AG04450 (cell line): ENCODE data around the gene NDFIP2. TPM values are rescaled to one million over a fixed set of nuclear protein-coding genes. Genes with fewer than 3 reads are reported as not detected.

Source experiments
- CTCF ChIA-PET: fragments of 300-600, 350-600 bp; formaldehyde crosslinking; extraction: SDS; loops from one replicate; lab custom pipeline; 2022; ENCODE audit warnings: antibody characterized with exemption, inconsistent platforms; lab: Charles Lee
- POLR2A ChIA-PET: fragments of 350-600 bp; formaldehyde crosslinking; extraction: SDS; loops from one replicate; lab custom pipeline; 2021; ENCODE audit warnings: antibody characterized with exemption, inconsistent platforms; lab: Yijun Ruan, JAX
- DNase-seq: peaks from one replicate; pipeline ENCODE4 v3.0.0-alpha.2; 2011; ENCODE audit warnings: low read depth, low spot score
- H3K27ac ChIP-seq: one replicate; pipeline ENCODE4 v1.5.1; 2012; ENCODE audit warnings: low read depth, low read length, control low read depth
- H3K27me3 ChIP-seq: one replicate; pipeline ENCODE4 v1.6.0; 2012; ENCODE audit warnings: low read length; ENCODE audit not compliant: control insufficient read depth, insufficient read depth
- H3K4me3 ChIP-seq: 2 replicates; pipeline ENCODE4 v1.5.1; 2011; ENCODE audit warnings: mild to moderate bottlenecking, low read depth, low read length, control low read depth
- H3K9me3 ChIP-seq: 2 replicates; pipeline ENCODE4 v1.5.1; 2012; ENCODE audit warnings: low read length; ENCODE audit not compliant: control insufficient read depth, insufficient read depth
- CTCF ChIP-seq: IDR thresholded peaks from 2 replicates; pipeline ENCODE4 v1.5.1; 2011; ENCODE audit warnings: low read depth, low read length, control low read depth, inconsistent platforms
- polyA plus RNA-seq: library from polyadenylated mRNA; depleted of rRNA; stranded (reverse); fragments of >200 nt; gene quantifications from 2 replicates; pipeline ENCODE4 v1.2.3, GENCODE V29; 2011

Gene NDFIP2
- polyA plus RNA-seq, 1 experiment, result 33.0 TPM

- H3K9me3 ChIP-seq, result no peaks in the 10 kb centered on the region
- H3K4me3 ChIP-seq, result peak overlapping the region; percentile 85
- H3K27me3 ChIP-seq, result no peaks in the 10 kb centered on the region
- H3K27ac ChIP-seq, result peak overlapping the region; percentile 31
- no peak for TF ChIP-seq CTCF
- DNase-seq, result no peak
- CTCF ChIA-PET, result interaction anchor here (0.6 to 5.2 kb wide), 5 partner anchors 11 to 127 kb away, joined by 3 to 58 read pairs (median 4); no protein-coding TSS in a partner anchor
- POLR2A ChIA-PET, result interaction anchor here (0.8 to 1.3 kb wide), 3 partner anchors 11 to 878 kb away, joined by 3 to 6 read pairs (median 3); no protein-coding TSS in a partner anchor
These were observed 714 bp downstream of the NDFIP2 start for GRCh38 chr13:79481685-79482052.

GRCh38 chr13:79482281-79482970, 1.5 kb downstream of the NDFIP2 start:
- no peaks in the 10 kb centered on the region for H3K9me3 ChIP-seq
- TF ChIP-seq CTCF, result no peak
- ChIA-PET CTCF (interaction anchor here (0.6 to 5.2 kb wide), 8 partner anchors 10 to 477 kb away, joined by 3 to 58 read pairs (median 4); no protein-coding TSS in a partner anchor), POLR2A (no interaction called here)
- peak overlapping the region; percentile 85 for H3K4me3 ChIP-seq
- no peaks in the 10 kb centered on the region for H3K27me3 ChIP-seq
- H3K27ac ChIP-seq, result no peak overlapping the region
- no peak for DNase-seq

- no peak overlapping the region; the same call in 1 of the 2 replicates for H3K4me3 ChIP-seq
- H3K27me3 ChIP-seq, result no peaks in the 10 kb centered on the region
- CTCF ChIA-PET, result interaction anchor here (0.8 to 5.2 kb wide), 4 partner anchors 57 to 92 kb away, joined by 3 to 58 read pairs (median 4); no protein-coding TSS in a partner anchor
- no peak for TF ChIP-seq CTCF
- DNase-seq, result no peak
- POLR2A ChIA-PET, result no interaction called here
- H3K27ac ChIP-seq, result no peak overlapping the region
- no peaks in the 10 kb centered on the region for H3K9me3 ChIP-seq
These were observed 2.2 kb downstream of the NDFIP2 start for GRCh38 chr13:79483086-79483706.

GRCh38 chr13:79485014-79485811, 4.3 kb downstream of the NDFIP2 start:
- H3K9me3 ChIP-seq, result no peaks in the 10 kb centered on the region
- H3K27ac ChIP-seq, result peak overlapping the region; percentile 66
- ChIA-PET CTCF (interaction anchor here (0.9 to 5.2 kb wide), 6 partner anchors 12 to 94 kb away, joined by 3 to 58 read pairs (median 6); no protein-coding TSS in a partner anchor), POLR2A (interaction anchor here (0.9 to 1.3 kb wide), 2 partner anchors 43 to 79 kb away, joined by 4 to 5 read pairs; partner anchors contain the start of gene RBM26)
- DNase-seq, result peak; percentile 57
- no peaks in the 10 kb centered on the region for H3K27me3 ChIP-seq
- TF ChIP-seq CTCF, result no peak
- no peak overlapping the region for H3K4me3 ChIP-seq
